Stimulated activated CD4-positive, alpha-beta T cell treated with anti-CD3 and anti-CD28 coated beads, Interleukin-4, amount 100 ng/mL, for 24 hours (primary cell): Measurements from ENCODE around the gene FOXO3B.
A peak's percentile ranks its signal among the peaks of the same experiment; 100 is the strongest.
"Not testable (repeated sequence)": the region's sequence is repeated elsewhere in the genome, so short reads cannot be mapped to it uniquely, and the experiment has no call there.

Experiments used
- DNase-seq: peaks from one replicate; pipeline ENCODE4 v3.0.0-alpha.2; 2020

The FOXO3B gene

DNA sequence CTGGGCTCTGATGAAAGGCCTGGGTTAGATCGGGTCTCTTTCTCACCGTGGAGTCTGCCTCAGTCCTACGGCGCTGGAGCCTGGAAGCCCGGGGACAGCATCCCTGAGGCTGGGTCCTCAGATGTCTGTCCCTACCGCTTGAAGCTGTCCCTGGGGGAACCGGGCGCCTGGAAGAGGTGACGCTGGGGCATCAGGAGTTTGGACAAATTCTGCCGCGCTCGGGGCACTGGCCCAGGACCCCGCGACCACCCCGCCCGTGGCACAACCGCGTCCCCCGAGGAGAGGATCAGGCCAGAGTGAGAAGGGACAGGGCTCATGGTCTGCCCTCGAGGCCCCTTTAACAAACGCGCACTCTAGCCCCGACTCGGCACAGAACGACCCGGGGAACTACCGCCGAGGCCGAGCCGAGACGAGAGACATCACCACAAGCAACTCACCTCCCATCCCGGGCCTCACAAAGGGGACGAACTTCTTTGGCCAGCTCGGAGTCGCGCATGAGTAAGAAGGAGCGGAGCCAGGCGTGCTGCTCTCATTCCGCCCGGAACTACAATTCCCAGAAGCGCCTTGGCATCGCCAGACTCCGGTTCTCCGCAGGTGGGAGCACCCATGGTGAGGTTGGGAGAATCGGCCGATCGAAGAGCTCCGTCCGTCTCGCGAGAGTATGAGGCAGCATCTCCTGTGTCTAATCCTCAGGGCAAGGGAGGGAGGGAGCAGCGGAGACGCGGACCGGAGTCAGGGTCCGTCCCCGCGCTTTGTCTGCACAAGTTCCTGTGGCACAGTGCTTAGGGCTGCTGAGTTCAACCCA is at the start of gene FOXO3B:
Gene FOXO3B, minus strand, starts transcription at position 548 of the 805 bp plus-strand sequence. CDS start 663 bp downstream, outside the sequence.
- peak; percentile 67 for DNase-seq

GRCh38 chr17:18723509-18723908 is 41.4 kb upstream of the FOXO3B start:
- not testable (repeated sequence) for DNase-seq

DNA sequence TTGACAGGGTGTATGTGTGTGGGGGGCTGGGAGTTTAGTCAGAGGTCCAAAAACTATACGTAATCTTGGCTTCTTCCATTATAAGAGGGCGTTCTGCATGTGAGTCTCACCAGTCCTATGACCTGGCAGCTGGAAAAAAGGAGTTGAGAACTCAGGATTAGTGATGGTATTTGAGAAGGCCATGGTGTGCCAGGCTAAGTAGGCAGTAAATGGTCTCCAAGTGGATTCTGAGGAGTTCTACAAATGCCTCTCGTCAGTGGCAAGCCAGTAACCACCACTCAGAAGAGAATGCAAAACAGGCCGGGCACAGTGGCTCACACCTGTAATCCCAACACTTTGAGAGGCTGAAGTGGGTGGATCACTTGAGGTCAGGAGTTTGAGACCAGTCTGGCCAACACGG is 40.5 kb upstream of the FOXO3B start:
- not testable (repeated sequence) for DNase-seq

GRCh38 chr17:18721775-18722547 is 39.8 kb upstream of the FOXO3B start:
- DNase-seq, result not testable (repeated sequence)

GRCh38 chr17:18719428-18720110 is 37.5 kb upstream of the FOXO3B start:
- not testable (repeated sequence) for DNase-seq

DNA sequence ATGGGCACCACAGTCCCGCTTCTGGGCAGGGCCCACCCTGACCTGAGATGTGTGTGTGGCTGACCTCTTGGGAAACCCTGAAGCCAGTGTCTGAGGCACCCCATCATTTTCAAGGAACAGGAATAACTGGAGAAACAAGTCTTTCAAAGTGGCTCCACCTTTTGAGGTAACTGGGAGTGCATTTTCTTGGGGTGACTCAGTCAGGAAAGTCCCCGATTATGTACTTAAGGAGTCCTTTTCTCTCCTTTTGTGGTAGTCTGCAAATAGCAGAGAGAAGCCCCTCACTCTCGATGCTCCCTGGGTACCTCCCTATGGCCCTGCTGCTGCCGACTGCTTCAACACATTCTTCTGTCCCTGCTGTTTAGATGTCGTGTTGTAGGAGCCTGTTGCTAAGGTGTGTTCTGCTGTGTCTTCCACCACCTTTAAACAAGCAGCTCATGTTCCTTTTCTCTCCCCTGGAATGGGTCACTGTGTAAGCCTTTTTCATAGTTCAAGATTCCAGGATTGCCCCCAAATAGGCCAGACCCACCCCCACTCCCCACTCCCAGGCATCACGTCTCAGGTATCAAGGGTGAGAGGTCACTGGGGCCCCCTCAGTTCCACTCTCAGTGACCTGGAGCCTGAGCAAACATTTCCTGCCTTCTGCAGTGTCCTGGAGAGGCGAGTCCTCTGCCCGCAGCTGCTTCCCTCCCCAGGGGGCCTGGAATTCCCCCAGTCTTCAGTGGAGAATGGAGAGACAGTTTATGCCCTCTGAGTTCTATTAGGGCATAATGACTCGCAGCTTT is 36.7 kb upstream of the FOXO3B start:
- not testable (repeated sequence) for DNase-seq

- DNase-seq, result peak; percentile 67
Measured at GRCh38 chr17:18712354-18712999, 30.4 kb upstream of the FOXO3B start.

DNA sequence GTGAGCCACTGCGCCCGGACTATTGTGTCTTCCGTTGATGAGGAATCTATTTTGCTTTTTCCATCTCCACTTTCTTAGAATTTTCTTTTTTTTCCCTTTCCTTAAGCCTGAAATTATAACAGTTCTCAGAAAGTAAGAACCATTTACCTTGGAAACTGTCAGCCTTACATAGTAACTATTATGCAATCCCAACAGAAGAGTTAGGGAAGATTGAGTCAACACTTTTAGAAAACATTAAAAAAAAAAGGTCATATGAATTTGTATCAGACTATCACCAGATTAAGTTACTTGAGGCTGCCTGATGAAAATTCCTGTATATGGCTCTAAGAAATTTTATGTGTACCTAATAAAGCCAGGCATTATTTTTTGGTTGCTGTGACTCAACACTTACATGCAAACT is 26.1 kb upstream of the FOXO3B start:
- DNase-seq, result not testable (repeated sequence)

DNA sequence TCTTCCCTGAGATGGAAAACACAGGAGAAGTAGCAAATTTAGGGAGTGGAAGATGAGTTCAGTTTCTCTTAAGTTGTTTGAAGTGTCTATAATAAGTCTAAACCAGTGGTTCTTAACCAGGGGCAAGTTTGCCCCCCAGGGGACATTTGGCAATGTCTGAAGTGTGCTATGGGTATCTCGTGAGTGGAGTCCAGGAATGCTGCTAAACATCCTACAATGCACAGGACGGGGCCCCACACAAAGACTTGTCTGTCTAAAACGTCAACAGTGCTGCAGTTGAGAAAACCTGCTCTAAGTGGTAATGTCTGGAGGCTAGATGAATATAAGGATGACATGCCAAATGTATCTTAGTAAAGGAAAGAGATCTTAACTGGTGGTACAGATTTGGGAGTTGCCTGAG is 23.8 kb upstream of the FOXO3B start:
- not testable (repeated sequence) for DNase-seq

DNA sequence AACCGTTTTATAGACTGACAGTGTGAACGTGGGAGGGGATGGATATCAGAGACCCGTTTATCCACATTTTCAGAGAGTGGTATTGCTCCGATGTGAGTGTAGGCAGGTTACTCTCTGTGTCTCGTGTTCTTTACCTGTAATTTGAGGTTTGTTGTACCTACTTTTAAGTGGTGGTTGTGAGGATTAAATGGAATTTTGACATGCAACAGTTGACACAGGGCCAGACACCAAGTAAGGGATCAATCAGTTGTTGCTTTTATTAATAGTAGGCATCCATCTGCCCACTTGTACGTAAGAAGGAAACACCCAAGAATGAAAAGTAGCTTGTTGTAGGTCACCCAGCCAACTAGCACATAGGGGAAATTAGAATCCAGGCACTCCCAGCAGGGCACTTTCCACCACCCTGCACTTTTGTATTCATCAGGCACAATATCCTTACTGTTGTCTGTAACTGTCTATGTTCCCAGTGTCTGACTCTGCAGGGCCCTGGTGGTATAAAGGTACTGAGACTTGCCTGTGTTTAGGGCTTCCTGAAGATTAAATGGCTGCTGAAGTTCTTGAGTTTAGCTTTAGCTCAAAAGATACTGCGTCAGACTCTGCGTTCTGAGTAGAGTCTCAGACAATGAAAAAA is 16.5 kb upstream of the FOXO3B start:
- not testable (repeated sequence) for DNase-seq

GRCh38 chr17:18695143-18695542 is 13.0 kb upstream of the FOXO3B start:
- not testable (repeated sequence) for DNase-seq

DNA sequence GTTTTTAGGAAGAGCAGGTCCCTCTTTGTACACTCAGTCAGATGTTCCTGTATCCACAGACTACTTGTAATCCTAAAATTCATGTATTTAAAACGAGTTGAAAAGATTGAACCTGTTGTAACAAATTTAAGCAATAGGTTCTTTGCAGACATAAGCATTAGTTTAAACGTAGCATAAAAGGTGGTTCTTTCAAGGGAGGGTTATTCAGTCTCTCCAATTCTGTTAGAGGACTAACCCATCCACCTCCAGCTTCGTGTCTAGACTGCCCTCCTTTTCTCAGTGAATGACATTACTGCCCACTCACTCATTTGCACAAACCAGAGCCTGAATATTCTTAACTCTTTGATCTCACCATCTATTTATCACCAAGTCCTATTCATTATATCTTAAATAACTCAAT is 554 bp upstream of the FOXO3B start:
- DNase-seq, result not testable (repeated sequence)

DNA sequence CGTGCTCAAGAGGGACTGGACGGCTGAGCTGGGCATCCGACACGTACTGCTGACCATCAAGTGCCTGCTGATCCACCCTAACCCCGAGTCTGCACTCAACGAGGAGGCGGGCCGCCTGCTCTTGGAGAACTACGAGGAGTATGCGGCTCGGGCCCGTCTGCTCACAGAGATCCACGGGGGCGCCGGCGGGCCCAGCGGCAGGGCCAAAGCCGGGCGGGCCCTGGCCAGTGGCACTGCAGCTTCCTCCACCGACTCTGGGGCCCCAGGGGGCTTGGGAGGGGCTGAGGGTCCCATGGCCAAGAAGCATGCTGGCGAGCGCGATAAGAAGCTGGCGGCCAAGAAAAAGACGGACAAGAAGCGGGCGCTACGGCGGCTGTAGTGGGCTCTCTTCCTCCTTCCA is 4.7 kb downstream of the FOXO3B start:
- DNase-seq, result not testable (repeated sequence)

GRCh38 chr17:18676928-18677327 is 5.2 kb downstream of the FOXO3B start:
- not testable (repeated sequence) for DNase-seq

GRCh38 chr17:18672395-18673227 is 9.5 kb downstream of the FOXO3B start:
- DNase-seq, result not testable (repeated sequence)

GRCh38 chr17:18668625-18669024 is 13.5 kb downstream of the FOXO3B start:
- not testable (repeated sequence) for DNase-seq

- not testable (repeated sequence) for DNase-seq
Measured at GRCh38 chr17:18667535-18667934, 14.6 kb downstream of the FOXO3B start.

GRCh38 chr17:18666326-18666725 is 15.8 kb downstream of the FOXO3B start:
- DNase-seq, result not testable (repeated sequence)

DNA sequence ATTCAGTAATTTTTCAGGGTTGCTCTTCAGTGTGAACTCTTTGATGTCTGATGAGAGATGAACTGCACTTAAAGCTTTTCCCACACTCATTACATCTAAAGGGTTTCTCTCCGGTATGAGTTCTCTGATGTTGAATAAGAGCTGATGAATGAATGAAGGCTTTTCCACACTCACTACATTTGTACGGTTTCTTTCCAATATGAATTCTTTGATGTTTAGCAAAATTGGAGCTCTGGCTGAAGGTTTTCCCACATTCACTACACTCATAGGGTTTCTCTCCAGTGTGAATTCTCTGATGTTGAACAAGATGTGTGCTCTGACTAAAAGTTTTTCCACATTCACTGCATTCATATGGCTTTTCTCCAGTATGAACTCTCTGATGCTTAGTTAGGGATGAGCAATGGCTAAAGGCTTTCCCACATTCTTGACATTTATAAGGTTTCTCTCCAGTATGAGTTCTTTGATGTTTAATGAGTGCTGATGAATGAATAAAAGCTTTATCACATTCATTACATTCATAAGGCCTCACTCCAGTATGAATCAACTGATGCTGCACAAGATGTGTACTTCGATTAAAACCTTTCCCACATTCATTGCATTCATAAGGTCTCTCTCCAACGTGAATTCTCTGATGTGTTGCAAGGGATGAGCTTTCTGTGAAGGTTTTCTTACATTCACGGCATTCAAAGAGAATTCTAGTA is 20.0 kb downstream of the FOXO3B start:
- DNase-seq, result not testable (repeated sequence)

- not testable (repeated sequence) for DNase-seq
Measured at GRCh38 chr17:18650094-18650493, 32.0 kb downstream of the FOXO3B start.
